Stimulated activated CD4-positive, alpha-beta T cell treated with anti-CD3 and anti-CD28 coated beads, Interleukin-15, amount 100 ng/mL, for 48 hours (primary cell): ENCODE measurements around the gene SPATC1L.

Experiments used
- DNase-seq, 2 donors: peaks; one replicate each; pipeline ENCODE4 v3.0.0-alpha.2; 2020; ENCODE audit warnings: low read depth in 2 of 2

The SPATC1L gene

GRCh38 chr21:46131838-46132651, 52.2 kb downstream of the SPATC1L start:
- no peak for DNase-seq

DNA sequence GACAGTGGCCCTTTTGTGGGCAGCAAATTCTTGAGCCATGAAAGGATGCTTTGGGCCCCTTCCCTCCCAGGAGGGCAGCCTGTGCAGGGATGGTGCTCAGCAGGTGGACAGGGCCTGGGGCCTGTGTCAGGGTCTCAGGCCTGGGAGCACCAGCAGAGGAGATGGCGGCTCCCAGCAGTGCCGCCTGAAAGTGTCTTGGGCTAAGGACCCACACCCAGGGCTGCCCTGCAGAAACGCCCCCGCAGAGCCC, 52.7 kb downstream of the SPATC1L start:
- DNase-seq = no peak

DNA sequence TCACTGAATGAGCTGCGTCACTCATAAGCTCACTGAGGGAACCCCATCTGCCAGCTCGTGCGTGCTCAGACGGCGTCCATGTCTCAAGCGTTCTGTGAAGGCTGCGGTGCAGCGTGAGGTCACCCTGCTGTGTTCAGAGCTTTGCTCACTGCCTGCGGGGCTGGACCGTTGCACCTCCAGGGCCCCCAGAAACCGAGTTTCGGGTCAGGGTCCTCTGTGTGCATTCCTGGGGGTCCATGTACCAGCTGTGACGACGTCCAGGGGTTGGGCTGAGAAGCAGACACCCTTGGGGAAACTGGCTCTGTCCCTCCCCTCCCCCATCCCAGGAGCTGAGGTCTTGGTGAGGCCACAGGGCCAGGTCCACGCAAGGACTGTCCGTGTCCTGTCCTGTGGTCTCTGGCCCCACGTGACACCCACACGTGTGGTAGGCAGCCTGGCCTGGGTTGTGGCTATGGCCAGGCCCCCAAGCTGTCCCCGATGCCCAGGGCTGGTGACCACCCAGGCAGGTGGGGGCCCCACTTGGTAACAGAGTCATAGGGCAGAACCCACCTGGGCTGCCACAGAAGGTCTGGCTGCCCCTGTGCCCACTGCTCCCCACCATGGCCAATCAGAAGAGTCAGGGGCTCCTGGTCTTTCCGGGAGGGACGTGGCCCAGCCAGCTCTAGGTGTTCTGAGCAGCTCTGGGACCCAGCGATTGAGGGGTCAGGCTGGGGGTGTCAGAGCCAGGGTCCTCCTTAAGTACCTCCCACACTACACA, 53.2 kb downstream of the SPATC1L start:
- DNase-seq = no peak

DNA sequence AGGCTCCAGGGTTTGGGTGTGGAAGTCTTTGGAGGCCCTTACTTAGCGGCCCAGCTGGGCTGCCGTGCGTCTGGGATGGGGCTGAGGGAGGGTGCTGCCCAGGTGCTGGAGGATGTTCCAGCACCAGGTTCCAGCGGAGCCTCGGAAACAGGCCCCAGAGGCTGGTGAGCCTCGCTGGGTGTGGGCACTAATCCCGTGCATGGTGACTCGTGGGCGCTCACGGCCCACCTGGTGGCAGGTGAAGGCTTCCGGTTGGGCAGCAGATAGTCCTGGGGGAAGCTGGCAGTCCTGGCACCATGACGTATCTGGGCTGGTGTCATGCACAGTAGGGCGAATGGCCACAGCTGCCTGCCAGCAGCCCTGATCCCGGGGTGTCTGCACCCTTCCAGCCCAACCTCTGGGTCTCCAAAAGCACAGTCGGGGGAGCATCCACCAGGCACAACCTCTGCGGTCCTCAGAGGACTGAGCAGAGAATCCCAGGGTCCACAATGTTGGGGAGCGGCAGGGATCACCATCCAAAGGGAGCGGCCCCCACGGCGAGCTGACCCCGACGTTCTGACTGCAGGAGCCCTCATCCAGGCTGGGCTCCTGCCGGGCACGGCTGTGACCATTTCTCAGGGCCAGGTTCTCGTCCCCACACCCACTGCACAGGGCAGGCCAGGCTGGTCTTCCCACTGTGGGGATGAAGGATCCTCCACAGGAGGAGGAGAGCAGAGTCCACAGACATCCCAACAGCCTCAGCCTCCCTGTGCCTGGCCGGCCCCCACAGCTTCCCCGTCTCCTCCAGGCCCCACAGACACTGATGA, 54.2 kb downstream of the SPATC1L start:
- no peak for DNase-seq

DNA sequence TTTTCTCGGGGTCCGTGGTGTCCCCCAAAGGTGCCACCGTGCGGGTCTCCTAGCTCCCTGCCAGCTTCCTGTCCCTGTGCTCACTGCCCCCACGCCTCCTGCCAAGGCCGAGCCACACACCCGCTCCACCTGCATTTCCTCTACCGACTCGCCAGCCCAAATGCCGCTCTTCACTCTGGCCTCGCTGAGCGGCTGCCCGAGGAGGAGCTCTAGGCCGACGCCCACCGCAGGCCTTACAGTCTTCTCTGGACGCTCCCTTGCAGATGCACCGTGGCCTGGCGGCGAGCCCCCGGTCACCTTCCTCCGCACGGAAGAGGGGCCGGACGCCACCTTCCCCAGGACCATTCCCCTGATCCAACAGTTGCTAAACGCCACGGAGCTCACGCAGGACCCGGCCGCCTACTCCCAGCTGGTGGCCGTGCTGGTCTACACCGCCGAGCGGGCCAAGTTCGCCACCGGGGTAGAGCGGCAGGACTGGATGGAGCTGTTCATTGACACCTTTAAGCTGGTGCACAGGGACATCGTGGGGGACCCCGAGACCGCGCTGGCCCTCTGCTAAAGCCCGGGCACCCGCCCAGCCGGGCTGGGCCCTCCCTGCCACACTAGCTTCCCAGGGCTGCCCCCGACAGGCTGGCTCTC, 55.2 kb downstream of the SPATC1L start:
- no peak for DNase-seq

DNA sequence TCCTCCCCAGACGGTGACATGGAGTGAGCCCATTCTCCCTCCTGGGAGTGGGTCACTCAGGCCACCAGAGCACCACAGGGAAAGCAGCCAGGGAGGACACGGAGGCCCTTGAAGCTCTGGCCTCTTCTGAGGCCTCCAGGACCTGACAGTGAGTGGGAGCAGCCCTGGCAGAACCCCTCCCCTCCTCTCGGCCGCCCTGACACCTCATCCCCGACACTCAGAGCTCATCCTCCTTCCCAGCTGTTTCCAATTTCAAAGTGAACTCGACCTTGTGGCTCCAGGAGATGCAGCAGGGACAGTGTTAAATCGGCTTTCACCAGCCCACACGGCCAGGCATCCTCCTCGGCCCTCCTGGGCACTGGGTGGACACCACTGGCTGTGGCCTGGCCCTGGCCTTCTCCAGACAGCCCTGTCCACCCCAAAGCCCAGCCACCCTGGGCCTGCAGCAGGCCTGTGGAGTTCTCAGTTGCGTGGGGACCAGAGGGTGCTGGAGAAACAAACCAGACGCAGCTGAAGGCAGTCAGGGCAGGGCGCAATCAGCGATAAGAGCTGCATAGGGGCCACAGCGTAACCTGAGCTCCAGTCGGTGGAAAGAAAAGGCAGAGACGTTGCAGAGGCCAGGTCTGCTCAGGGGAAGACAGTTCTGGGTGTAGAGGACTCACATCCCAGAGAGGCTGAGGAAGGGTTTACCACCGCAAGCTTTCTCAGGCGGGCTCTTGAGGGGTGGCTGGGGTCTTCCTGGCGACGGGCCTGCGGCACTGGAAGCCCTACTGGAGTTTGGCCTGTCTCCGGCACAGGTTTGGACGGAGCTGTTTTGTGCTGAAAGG, 55.9 kb downstream of the SPATC1L start:
- no peak for DNase-seq

DNA sequence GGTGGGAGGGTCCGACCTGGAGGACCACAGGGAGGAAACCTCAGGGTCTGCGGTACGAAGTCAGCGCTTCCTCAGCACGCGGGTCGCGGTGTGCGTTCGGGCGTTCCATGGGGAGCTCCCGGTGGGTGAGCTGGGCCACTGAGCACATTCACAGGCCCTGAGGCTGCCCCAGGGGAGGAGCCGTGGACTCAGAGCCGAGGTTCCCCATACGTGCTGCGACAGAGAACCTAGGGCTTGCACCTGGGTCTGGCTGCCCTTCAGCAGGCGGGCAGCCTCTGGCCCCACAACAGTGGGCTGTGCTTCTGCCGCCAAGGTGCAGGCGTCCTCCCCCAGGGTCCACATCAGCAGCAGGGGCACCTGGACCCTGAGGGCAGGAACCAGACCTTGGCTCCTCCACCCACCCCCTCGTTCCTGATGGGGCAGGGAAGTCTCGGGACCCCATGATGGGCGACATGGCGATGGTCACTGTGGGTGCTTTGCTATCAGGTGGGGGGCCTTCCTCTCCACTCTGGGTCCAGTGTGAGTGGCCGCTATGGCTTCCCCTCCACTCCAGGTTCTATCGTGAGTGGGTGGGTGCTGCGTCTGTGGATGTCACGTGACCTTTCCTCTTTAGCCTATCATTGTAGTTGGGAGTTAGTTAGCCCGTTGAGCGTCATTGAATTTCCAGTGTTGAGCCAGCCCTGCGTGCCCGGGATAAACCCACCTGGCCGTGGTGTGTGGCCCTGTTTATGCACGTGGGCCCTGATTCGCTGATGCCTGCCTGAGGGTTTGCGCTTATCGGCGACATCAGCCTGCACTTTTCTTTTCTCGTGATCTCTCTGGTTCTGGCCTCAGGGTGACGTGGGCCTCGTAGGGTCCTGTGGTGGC, 56.8 kb downstream of the SPATC1L start:
- no peak for DNase-seq

DNA sequence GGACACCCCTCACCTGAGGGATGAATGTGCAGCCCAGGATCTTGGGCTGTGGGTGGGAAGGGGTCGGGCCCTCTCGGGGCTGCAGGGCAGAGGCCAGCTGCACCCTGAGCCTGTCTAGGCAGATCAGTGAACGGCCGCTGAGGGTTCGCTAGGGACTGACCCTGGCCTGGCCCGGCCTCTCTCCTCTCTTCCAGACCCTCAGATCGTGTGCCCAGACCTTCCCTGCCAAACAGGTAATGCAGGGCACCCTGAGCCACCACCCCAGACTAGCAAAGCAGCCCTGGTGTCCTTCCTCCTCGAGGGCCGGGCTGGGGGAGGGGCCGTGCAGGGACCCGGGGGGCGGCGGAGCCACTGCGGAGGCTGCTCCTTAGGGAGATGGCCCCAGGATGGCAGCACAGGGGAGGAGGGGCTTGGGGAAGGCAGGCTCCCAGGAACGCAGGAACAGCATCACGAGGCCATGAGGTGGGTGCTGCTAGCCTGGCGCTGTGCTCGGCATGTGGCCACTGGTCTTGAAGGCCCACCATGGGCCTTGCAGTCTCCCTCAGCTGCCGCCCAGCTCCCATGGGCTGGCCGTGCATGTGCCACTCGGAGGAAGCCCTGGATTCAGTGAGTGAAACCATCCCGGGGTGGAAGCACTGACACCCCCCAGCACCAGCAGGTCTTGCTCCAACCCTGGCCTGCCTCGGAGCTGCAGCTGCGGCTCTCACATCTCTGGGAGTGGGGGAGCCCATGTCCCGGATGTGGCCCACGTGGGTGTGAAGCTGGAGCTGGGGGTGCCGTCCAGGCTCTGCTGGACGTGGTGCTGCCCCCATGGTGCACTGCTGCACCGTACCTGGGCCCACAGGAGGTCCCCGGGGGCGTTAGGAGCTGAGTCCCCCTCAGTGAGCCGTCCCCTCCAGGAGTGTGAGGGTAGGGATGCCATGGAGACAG, 57.7 kb downstream of the SPATC1L start:
- no peak for DNase-seq

GRCh38 chr21:46125846-46126301, 58.4 kb downstream of the SPATC1L start:
- DNase-seq = no peak

DNA sequence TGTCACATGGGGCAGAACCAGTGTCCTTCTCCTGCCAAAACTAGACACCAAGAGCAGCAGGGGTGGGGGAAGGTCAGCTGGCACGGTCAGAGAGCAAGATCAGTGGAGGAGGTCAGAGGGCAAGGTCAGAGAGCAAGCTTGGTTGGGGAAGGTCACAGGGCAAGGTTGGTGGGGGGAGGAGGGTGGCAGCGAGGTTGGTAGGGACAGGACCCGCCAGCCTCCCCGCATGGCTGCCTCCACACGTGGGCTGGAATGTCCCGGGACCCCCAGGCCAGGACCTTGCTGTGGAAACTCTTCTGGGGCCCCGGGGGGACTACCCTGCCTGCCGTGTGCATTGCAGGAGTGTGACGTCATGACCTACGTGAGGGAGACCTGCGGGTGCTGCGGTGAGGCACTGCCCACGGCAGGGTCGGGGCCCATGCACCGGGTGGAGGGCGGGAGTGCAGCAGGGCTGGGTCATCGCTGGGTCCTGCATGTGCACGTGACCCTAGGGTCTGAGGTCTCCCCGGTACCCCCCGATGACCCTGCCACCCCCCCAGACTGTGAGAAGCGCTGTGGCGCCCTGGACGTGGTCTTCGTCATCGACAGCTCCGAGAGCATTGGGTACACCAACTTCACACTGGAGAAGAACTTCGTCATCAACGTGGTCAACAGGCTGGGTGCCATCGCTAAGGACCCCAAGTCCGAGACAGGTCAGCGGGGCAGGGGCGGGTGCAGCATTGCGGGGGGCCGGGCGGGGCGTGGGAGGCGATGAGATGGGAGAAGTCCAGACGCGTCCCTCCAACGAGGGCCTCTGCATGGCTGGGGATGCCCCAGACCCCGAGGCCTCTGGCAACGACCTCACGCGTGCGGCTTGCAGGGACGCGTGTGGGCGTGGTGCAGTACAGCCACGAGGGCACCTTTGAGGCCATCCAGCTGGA, 59.1 kb downstream of the SPATC1L start:
- DNase-seq = no peak

GRCh38 chr21:46124083-46124925, 60.0 kb downstream of the SPATC1L start:
- no peak for DNase-seq

- no peak for DNase-seq
Observed at GRCh38 chr21:46122758-46123683, 61.2 kb downstream of the SPATC1L start.

DNA sequence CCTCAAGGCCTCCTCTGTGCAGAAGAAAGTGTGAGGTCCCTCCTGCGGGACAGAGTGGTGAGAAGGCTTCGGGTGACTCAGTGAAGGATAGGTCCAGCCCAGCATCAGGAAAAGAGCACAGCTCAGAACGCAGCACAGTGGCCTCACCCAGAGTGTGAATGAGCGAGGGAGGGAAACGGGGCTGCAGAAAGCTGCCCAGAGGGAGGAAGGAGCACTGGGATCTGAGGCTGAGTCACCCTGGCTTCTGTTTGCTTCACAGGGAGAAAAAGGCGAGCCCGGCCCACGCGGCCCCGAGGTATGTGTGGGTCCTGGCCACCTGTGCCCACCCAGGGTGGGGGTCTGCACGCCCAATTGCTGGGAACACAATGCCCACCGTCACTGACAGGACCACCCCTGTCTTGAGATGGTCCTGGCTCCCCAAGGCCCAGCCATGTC, 62.0 kb downstream of the SPATC1L start:
- DNase-seq = no peak

DNA sequence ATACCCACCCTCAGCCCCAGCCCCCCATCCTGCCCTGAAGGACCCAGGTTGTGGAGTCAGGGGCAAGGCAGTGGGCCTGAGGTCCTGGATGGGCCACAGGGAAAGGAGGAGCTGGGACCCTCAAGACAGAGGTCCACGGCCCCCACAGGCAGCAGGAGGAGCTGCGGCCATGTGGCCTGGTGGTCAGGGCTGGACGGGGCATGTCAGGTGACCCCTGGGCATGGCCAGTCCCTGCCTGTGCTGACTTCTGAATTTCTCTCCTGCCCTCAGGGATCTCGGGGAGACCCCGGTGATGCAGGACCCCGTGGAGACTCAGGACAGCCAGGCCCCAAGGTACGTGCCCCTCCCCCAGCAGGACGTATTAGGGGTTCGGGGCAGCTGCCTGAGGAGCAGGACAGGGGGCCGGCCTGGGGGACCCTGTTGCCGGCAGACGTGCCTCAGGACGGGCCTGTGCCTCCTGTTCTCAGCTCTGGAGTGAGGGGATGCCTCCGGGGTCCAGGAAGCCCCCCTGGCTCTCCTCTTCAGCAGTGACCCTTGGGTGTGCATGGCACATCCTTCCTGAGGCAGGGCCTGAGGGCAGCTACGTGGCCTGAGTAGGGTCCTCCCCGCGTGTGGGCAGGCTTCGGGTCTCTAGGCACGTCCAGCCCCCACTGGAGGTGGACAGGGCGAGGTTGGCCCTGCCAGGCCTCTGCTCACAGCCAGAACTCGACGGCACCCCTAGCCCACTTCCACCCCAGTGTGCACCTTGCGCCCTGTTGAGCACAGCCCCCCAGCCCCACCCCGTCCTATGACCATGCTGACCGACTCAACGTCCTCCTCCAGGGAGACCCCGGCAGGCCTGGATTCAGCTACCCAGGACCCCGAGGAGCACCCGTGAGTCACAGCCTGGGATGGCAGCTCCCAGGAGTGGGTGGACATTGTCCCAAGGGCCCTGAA, 62.7 kb downstream of the SPATC1L start:
- DNase-seq = no peak
